ENCODE data around the gene CCDC137.
"Not testable (repeated sequence)": the region's sequence is repeated elsewhere in the genome, so short reads cannot be mapped to it uniquely, and the experiment has no call there.

The CCDC137 gene

GRCh38 chr17:81666342-81667191 is at the start of gene CCDC137, which contains the start of gene OXLD1:
Gene CCDC137 (plus strand): TSS chr17:81666737. CDS start chr17:81666767, 30 bp downstream.
Gene OXLD1 (minus strand): TSS chr17:81666605. CDS start chr17:81666577, 28 bp downstream.
- DNase-seq, result peak; percentile 91

GRCh38 chr17:81616877-81617276 is 49.7 kb upstream of the CCDC137 start:
- no peak for DNase-seq

- DNase-seq, result not testable (repeated sequence)
Measured at GRCh38 chr17:81618307-81618706, 48.2 kb upstream of the CCDC137 start.

- DNase-seq, result no peak
Measured at GRCh38 chr17:81621494-81622130, 44.9 kb upstream of the CCDC137 start.

- no peak for DNase-seq
Measured at GRCh38 chr17:81630274-81630673, 36.3 kb upstream of the CCDC137 start.

- no peak for DNase-seq
Measured at GRCh38 chr17:81631482-81631881, 35.1 kb upstream of the CCDC137 start.

GRCh38 chr17:81635431-81635830 is 31.1 kb upstream of the CCDC137 start:
- DNase-seq, result no peak

- no peak for DNase-seq
Measured at GRCh38 chr17:81635973-81636504, 30.5 kb upstream of the CCDC137 start.

GRCh38 chr17:81636505-81637288 is 29.8 kb upstream of the CCDC137 start, which contains the start of the genes NPLOC4 and TSPAN10:
Gene NPLOC4 (minus strand): TSS chr17:81637112. CDS start chr17:81636930, 182 bp downstream.
Gene TSPAN10 (plus strand): TSS chr17:81637196. CDS start chr17:81642413, 5,217 bp downstream.
- DNase-seq, result peak; percentile 79

GRCh38 chr17:81638683-81639082 is 27.9 kb upstream of the CCDC137 start:
- no peak for DNase-seq

- DNase-seq, result no peak
Measured at GRCh38 chr17:81640011-81640410, 26.5 kb upstream of the CCDC137 start.

- no peak for DNase-seq
Measured at GRCh38 chr17:81641825-81642489, 24.6 kb upstream of the CCDC137 start.

GRCh38 chr17:81644496-81644895 is 22.0 kb upstream of the CCDC137 start:
- DNase-seq, result no peak

GRCh38 chr17:81644976-81645952 is 21.3 kb upstream of the CCDC137 start:
- no peak for DNase-seq

GRCh38 chr17:81646869-81647600 is 19.5 kb upstream of the CCDC137 start:
- DNase-seq, result no peak

- DNase-seq, result no peak
Measured at GRCh38 chr17:81647640-81648012, 18.9 kb upstream of the CCDC137 start.

GRCh38 chr17:81648013-81648706 is 18.4 kb upstream of the CCDC137 start:
- no peak for DNase-seq

GRCh38 chr17:81648707-81649085 is 17.8 kb upstream of the CCDC137 start:
- DNase-seq, result no peak

GRCh38 chr17:81650951-81651350 is 15.6 kb upstream of the CCDC137 start:
- no peak for DNase-seq

GRCh38 chr17:81651692-81652091 is 14.8 kb upstream of the CCDC137 start:
- no peak for DNase-seq

Measured in activated CD4-positive, alpha-beta T cell treated with anti-CD3 and anti-CD28 coated beads, Interleukin-2, amount 50 U/mL, for 1 hour (primary cell).